Fibroblast of pulmonary artery (primary cell): ENCODE results near the gene IGLL5.

Experiments
- DNase-seq: peaks from one replicate; pipeline ENCODE4 v3.0.0-alpha.2; 2010; ENCODE audit warnings: low read depth
- H3K4me3 ChIP-seq: replicated peaks from 2 replicates; pipeline ENCODE4 v1.5.1; 2011; ENCODE audit warnings: low read depth, mild to moderate bottlenecking, control low read depth, low read length, moderate library complexity
- CTCF ChIP-seq: IDR thresholded peaks from 2 replicates; pipeline ENCODE4 v1.5.1; 2011; ENCODE audit warnings: mild to moderate bottlenecking, control low read depth, low read length, inconsistent platforms; ENCODE audit errors: missing control alignments

The IGLL5 gene

GRCh38 chr22:22908495-22908861 is 20.9 kb downstream of the IGLL5 start:
- TF ChIP-seq CTCF, result no peak
- no peak for DNase-seq
- H3K4me3 ChIP-seq, result no peak overlapping the region

- no peak for DNase-seq
- no peak for TF ChIP-seq CTCF
- H3K4me3 ChIP-seq, result no peak overlapping the region
Observed at GRCh38 chr22:22908941-22909604, 21.5 kb downstream of the IGLL5 start.

GRCh38 chr22:22909605-22910271 is 22.1 kb downstream of the IGLL5 start:
- H3K4me3 ChIP-seq, result no peak overlapping the region
- DNase-seq, result no peak
- no peak for TF ChIP-seq CTCF

- no peak for DNase-seq
- no peak overlapping the region for H3K4me3 ChIP-seq
- TF ChIP-seq CTCF, result no peak
Observed at GRCh38 chr22:22910272-22911240, 22.9 kb downstream of the IGLL5 start.

GRCh38 chr22:22911327-22912134 is 23.9 kb downstream of the IGLL5 start:
- no peak overlapping the region for H3K4me3 ChIP-seq
- DNase-seq, result no peak
- no peak for TF ChIP-seq CTCF
